Activated CD8-positive, alpha-beta memory T cell treated with anti-CD3 and anti-CD28 coated beads for 24 hours (primary cell): ENCODE measurements around the gene HSP90B1.

Experiments used
- DNase-seq: peaks from one replicate; pipeline ENCODE4 v3.0.0-alpha.2; 2020

Gene HSP90B1

DNA sequence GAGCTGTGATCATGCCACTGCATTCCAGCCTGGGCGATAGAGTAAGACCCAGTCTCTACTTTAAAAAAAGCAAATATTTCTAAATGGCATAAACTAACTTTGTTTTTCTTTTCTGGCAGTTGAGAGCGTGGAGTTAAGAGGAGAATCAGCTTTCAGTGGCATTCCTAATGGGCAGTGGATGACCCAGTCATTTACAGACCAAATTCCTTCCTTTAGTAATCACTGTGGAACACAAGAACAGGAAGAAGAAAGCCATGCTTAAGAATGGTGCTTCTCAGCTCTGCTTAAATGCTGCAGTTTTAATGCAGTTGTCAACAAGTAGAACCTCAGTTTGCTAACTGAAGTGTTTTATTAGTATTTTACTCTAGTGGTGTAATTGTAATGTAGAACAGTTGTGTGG, 56.6 kb downstream of the HSP90B1 start:
- DNase-seq, result no peak

DNA sequence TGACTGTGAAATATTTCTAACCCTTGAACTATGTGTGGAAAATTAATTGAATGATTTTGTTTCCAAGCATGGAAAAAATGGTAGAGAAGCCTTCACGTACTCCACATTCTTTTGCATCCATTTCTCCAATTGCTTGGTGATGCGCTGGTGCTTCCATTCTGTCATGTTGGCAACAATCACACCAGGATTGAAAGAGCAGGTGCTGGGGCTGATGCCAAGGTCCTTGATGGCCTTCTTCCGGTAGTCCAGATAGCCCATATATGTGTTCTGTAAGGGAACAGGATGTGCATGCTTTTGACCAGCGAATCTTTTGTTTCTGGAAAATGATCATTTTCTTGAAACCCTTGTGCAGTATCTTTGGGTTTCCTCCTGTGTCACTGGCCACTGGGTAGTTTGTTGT, 64.0 kb downstream of the HSP90B1 start:
- DNase-seq, result no peak

GRCh38 chr12:103996595-103996994, 66.4 kb downstream of the HSP90B1 start:
- no peak for DNase-seq

- DNase-seq, result no peak
Observed at GRCh38 chr12:103997286-103997900, 67.2 kb downstream of the HSP90B1 start.
